ENCODE results near the gene OPN4.
"Not testable (repeated sequence)": the region's sequence is repeated elsewhere in the genome, so short reads cannot be mapped to it uniquely, and the experiment has no call there.

The OPN4 gene, protein sequence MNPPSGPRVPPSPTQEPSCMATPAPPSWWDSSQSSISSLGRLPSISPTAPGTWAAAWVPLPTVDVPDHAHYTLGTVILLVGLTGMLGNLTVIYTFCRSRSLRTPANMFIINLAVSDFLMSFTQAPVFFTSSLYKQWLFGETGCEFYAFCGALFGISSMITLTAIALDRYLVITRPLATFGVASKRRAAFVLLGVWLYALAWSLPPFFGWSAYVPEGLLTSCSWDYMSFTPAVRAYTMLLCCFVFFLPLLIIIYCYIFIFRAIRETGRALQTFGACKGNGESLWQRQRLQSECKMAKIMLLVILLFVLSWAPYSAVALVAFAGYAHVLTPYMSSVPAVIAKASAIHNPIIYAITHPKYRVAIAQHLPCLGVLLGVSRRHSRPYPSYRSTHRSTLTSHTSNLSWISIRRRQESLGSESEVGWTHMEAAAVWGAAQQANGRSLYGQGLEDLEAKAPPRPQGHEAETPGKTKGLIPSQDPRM

DNA sequence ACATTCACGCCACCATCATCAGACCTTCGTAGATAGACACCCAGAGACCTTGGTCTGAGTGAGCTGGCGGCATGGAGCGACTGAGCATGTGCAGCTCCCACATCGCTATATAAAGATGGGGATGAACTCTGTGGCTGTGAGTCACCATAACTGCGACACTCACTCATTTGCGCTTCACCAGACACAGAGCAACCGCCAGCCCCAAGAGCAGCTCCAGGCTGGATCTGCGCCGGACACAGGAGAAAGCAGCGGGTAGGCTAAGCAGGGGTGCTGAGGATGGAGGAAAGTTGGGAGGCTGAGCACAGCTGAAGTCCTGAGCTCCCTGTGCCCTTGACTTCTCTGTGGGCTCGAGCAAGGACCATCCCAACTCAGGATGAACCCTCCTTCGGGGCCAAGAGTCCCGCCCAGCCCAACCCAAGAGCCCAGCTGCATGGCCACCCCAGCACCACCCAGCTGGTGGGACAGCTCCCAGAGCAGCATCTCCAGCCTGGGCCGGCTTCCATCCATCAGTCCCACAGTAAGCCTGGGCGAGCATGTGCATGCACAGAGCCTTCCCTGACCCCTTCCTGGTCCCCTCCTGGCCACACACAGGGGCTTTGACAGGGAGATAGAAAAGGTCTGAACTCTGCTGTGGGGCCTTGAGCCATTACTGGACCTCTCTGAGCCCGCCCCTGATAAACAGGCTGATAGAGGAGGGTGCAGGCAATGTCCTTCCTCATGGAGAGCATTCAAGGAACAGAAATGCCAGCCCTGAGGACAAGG lies at the start of gene OPN4:
Gene OPN4 (plus strand): TSS at position 137 of the 762 bp plus-strand sequence. CDS start 237 bp downstream, at position 374.
- peak; percentile 89 for DNase-seq (ENCODE audit: low spot score)

DNA sequence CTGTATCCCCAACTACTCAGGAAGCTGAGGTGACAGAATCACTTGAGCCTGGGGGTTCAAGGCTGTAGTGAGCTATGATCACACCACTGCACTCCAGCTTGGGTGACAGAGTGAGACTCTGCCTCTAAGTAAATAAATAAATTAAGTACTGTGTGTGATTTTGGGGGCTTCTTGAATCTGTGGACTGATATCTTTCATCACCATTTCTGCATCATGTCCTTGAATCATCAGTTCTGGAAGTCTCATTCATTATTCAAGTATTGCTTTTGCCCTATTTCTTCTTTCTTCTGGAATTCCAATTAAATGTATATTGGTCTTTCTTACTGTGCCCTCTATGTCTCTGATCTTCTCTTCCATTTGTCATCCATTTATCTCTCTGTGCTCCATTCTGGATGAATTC lies 46.7 kb upstream of the OPN4 start:
- DNase-seq (ENCODE audit: low spot score) (no peak), FAIRE-seq (no peak)

More for the DNA sequence above, at the start of gene OPN4:
- FAIRE-seq: peak; percentile 90

DNA sequence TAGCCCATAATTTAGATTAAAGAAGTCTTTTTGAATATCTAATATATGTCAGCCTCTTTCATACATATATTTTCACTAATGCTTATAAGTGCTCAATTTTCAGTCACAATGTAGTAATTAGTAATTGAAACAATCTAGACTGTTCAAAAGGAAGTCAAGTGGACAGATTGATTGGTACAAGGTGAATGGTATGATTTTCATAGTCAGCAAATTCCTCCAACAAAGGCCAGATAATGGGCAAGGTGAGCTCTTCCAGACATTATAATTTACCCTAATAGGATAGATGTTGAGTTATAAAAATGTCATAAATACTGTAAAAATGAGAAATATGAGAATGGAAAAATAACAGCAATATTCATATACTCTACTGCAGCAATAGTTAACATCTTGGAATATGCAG lies 44.4 kb upstream of the OPN4 start:
- no peak for DNase-seq (ENCODE audit: low spot score)
- no peak for FAIRE-seq

DNA sequence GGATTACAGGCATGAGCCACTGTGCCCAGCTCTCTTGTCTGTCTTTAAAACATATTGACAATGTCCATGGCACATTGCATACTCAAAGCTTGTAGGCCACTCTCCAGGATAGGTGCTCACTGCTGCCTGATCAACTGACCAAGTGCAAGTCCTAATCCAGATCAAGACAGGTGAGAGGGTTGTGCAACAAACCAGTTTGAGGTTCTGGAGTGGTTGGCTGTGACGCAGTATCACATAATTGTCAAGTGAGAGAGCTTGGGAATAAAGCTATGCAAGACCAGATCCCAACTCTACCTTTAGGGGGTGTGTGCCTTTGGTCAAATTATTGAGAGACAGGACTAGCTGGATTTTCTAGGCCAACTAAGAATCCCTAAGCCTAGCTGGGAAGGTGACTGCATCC lies 43.0 kb upstream of the OPN4 start:
- FAIRE-seq: no peak
- no peak for DNase-seq (ENCODE audit: low spot score)

DNA sequence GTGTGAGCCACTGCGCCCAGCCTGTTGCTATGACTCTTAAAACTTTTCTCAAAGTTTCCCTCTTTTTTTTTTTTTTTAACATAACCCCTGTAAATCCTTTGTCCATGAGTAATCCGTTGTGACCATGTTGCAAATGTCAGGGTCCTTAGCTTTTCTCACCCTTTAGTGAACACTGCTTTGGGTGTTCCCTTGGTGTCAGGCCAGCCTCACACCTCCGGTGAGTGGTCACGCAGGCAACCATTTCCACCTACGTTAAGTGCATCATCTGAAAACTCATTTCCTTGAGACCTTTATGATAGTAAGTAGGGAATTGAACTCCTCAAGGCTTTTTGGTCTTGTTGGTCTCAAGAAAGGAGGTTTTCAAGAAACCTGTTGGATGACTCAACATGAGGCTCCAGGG lies 41.3 kb upstream of the OPN4 start:
- FAIRE-seq (no peak), DNase-seq (ENCODE audit: low spot score) (no peak)

DNA sequence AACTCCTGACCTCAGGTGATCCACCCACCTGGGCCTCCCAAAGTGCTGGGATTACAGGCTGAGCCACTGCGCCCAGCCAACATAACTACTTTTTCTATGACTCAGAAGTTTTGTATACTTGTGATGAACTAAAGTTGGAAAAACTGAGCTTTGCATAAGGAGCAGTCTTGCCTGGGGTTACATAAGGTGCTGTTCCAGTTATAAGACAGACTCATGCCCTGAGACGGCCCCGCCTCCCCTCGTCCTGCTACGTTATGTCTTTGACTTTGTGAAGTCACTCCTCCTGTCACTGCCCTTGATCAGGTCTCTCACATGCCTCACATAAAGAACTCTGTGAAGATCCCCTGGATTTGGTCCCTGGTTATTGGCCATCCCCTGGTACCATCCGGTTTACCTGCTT lies 40.4 kb upstream of the OPN4 start:
- FAIRE-seq (no peak), DNase-seq (ENCODE audit: low spot score) (no peak)

DNA sequence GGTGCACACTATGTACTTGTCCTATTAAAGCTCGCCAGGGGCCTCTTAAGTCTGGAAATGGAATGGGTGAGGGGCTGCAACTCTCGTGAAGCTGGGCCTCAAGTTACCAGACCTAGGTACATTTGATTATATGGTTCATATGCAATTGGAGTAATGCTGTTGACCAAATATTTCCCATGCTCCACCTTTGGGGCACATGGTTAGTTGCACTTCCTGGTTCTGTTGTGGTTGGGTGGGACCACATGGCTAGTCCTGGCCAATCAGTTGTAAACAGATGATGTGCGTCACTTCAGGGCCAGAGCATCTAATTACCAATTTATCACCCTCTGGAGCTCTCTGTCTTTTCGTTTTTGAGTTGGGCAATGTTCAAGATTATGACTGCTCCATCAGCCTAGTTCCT lies 39.5 kb upstream of the OPN4 start:
- no peak for FAIRE-seq
- no peak for DNase-seq (ENCODE audit: low spot score)

DNA sequence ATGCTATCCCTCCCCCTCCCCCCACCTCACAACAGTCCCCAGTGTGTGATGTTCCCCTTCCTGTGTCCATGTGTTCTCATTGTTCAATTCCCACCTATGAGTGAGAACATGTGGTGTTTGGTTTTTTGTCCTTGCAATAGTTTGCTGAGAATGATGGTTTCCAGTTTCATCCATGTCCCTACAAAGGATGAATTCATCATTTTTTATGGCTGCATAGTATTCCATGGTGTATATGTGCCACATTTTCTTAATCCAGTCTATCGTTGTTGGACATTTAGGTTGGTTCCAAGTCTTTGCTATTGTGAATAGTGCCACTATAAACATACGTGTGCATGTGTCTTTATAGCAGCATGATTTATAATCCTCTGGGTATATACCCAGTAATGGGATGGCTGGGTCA lies 37.1 kb upstream of the OPN4 start:
- not testable (repeated sequence) for DNase-seq (ENCODE audit: low spot score); FAIRE-seq

DNA sequence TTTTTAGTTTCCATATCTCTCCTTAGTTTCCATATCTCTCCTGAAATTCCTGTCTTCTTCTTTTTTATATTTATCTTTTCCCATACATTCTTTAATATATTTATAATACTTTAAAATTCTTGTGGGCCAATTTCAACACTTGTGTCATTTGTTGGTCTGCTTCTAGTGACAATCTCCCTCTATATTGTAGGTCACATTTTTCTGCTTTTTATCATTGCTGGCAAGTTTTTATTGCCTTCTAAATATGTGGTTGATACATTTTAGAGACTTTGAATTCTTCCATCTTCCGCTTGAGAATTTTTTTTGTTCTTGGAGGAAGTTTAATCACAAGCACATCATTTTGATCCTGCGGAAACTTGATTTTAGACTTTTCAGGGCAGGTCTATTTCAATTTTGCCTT lies 26.0 kb upstream of the OPN4 start:
- FAIRE-seq: no peak
- DNase-seq (ENCODE audit: low spot score): no peak

DNA sequence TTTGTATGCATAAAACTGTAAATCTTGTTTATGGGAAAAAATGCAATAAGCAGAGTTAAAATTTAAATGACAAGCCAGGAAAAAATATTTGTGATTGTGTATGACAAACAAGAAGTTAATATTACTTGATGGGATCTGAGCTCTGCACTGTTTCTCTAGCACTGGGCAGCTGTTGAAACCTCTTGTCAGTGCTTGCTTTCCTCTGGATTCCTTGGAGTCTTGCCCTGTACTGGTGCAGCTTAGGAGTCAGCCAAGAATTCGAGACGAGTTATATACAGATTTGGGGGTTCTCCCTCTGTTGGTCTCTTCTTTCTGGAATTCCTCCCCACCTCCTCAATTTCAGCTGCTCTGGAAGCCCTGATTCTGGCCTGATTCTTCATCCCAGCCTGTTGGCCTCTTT lies 24.3 kb upstream of the OPN4 start:
- DNase-seq (ENCODE audit: low spot score): no peak
- FAIRE-seq: no peak

DNA sequence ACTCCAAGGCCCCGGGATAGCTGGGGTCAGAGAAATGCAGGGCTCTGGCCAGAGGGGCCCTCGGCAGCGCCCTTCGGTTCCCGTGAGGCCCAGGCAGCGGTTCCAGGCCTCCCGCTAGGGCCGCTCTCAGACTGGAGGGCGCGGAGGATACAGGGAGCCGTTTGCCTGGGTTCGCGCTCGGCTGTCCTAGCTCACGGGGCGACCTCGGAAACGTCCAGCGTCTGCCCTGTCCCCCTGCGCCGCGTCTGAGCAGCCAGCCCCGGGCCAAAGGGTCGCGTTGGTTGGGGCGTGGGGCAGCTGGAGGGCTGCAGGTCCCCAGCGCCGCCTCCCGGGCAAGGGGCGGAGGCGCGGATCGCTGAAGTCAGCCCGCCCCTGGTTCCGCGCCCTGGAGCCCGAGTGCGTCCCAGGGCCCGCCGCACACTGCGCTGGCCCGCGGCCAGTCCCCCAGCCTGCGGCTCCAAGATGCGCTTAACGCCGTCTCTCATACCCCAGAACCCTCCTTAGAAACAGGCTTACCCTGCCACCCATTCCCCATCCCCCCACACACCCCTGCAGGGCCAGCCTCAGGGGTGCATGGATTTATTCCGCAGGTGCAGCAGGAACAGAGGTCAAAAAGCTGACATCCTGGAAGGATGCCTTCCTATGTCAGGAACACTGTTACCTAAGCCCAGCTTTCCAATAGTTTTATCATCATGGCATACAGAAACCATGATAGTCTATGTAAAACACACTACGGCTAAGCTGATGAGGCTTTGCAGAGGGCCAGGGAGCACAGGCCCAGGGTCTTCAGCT lies 22.1 kb upstream of the OPN4 start:
- DNase-seq (ENCODE audit: low spot score) (no peak), FAIRE-seq (no peak)

DNA sequence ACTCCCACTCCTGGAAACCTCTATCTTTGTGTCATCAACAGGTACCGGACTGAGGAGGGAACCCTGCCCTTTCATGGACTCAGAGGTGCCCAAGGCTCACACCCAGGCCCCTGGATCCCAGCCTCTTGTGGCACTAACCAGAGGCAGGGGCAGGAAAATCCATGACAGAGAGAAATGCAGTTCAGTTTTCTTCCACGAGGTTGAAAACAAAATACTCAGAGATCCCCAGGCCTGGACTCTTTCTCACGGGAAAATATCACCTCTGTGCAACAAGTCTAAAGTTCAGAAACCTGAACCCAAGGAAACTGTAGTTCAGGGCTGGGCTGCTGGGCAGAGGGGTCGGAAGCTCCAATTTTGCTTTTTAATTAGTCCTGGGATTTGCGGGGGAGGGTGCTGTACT lies 21.4 kb upstream of the OPN4 start:
- no peak for DNase-seq (ENCODE audit: low spot score)
- no peak for FAIRE-seq

DNA sequence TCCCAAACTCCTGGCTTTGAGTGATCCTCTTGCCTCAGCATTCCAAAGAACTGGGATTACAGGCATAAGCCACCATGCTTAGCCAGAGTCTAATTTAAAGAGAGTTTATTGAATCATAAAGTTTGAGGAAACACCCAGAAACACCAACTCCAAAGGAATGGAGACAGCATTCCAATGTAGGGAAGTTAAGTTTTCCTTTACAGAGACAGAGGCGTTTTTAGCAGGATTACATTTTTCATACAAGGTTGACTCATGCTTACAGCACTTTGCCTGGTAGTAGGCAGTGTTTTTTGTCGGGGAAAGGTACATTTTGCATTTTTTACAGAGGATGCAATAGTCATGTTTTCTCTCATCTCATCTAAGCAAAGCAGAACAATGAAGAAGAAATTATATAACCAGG lies 18.9 kb upstream of the OPN4 start:
- FAIRE-seq: no peak
- no peak for DNase-seq (ENCODE audit: low spot score)

DNA sequence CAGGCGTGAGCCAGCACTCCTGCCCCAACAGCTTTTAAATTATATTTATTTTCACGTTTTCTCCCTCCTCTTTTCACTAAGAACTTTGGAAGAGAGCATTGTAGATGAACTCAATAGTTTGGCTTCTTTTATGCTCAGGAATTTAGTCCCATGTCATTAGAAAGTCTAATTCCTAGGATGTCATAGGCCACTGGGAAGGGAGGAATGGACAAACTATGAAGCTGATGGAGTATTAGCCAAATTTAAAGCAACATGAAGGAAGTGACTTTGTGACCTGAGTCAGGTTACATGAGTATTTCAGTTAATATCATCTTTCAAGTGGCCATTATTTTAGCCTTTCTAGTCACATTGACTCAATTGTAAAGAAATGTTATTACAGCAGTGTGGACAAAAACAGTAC lies 18.0 kb upstream of the OPN4 start:
- DNase-seq (ENCODE audit: low spot score) (no peak), FAIRE-seq (no peak)

DNA sequence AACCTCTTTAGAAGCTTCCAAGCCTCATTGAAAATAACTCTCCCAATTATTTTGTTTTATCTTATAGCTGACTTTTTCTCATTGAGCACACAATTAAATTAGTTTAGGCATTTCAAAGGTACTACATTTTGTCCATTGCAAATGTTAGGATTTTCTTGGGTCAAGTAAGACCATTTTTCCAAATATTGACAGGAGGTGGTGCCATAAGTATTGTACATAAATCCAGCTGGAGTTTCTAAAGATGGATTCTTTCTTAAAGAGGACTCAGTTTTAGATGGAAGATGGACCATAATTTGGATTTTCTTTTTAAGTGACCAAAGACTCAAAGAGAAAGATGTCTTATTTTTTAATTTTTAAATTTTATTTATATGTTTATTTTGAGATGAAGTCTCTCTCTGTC lies 12.3 kb upstream of the OPN4 start:
- DNase-seq (ENCODE audit: low spot score) (no peak), FAIRE-seq (no peak)

DNA sequence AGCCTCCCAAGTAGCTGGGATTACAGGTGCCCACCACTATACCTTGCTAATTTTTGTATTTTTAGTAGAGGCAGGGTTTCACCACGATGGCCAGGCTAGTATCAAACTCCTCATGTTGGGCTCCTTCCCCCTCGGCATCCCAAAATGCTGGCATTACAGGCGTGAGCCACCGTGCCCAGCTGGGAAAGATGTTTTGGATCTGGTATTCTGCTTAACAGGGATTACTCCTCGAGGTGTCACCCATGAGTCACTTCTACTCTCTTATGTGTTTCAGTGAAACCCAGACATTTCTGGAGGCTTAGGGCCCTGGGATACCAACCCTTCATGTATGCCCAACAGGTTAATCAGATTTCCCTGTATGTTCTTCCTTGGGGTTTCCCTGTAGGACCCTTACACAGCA lies 11.8 kb upstream of the OPN4 start:
- no peak for DNase-seq (ENCODE audit: low spot score)
- FAIRE-seq: no peak

DNA sequence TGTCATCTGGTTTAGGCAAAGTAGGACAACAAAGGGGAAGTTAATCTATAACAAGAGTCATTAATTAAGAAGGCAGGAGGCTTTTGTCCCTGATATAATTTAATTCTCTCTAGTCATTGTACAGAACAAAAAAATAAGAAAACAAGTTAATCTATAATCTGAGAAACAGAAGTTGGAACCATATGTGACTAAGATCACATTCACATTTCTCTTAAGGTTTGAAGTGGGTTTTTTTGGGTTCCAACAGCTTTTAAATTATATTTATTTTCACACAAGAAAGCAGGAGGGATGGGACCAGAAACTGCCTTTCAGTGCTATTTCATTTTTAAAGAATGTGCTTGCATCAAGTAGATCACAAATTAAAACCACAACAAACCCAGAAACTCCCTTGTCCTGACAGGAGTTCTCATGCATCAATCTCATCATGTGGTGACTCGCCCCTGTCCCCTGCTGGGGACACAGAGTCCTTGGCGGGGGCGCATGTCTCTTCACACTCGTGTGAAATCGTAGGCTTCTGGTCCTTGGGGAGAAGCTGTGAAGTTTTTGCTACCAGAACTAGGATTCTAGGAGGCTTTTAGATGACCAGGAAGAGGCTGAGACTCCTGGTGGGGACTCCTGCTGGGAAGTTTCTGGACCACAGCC lies 10.1 kb upstream of the OPN4 start:
- no peak for DNase-seq (ENCODE audit: low spot score)
- no peak for FAIRE-seq

DNA sequence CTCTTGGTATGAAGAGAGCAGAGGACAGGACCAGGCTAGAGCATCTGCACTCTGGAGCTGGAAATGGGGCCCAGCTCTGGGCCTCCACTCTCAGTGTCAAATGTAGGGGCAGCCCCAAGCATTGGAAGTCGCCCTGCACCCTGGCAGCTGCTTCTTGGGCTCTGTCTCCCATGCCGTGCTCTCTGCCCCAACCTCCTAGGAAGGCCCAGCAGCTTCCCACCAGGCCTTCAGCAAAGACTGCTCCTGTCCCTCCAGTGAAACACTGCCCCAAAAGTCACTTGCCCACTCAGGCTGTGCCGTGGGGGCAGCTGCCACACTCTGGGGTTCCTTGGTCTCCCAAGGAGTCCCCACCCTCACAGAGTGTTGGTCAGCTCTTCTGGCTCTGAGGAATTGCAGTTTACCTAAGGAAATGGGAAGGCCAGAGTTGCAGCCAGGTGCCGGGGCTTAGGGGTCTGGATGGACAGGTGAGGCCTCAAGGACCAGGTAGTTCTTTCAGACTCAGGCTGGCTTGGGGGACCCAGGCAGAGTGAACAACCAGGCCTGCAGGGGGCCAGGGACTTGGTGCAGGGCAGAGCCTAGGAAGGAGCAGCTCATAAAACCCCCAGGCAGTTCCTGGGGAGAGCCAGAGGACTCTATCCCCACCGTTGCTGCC lies 9.4 kb upstream of the OPN4 start:
- DNase-seq (ENCODE audit: low spot score): no peak
- no peak for FAIRE-seq

DNA sequence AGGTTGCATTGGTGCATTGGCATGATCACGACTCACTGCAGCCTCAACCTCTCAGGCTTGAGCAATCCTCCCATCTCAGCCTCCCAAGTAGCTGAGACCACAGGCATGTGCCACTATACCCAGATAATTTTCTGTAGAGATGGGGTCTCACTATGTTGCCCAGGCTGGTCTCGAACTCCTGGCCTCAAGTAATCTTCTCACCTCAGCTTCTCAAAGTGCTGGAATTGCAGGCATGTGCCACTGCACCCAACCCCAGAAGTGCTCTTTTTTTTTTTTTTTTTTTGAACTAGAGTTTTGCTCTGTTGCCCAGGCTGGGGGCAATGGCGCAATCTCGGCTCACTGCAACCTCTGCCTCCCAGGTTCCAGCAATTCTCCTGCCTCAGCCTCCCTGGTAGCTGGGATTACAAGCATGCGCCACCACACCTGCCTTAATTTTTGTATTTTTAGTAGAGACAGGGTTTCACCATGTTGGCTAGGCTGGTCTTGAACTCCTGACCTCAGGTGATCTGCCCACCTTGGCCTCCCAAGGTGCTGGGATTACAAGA lies 8.7 kb upstream of the OPN4 start:
- not testable (repeated sequence) for DNase-seq (ENCODE audit: low spot score); FAIRE-seq

DNA sequence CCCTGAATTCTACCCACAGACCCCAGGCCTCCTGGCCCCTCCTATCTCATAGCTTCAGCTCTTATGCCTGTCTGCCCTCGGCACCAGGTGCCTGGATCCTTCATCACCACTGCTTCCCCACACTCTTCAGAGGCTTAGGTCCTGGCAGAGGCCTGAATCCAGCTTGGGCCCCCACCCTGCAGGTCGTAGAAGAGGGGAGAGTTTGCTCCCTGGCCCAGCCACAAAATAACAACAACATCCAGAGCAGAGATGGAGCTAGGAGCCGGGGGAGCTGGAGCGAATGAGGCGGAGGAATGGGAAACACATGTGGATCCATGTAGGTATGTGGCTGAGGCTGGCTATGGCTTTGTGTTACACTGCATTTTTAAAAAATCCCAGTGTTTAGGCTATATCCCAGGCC lies 7.8 kb upstream of the OPN4 start:
- no peak for DNase-seq (ENCODE audit: low spot score)
- no peak for FAIRE-seq

DNA sequence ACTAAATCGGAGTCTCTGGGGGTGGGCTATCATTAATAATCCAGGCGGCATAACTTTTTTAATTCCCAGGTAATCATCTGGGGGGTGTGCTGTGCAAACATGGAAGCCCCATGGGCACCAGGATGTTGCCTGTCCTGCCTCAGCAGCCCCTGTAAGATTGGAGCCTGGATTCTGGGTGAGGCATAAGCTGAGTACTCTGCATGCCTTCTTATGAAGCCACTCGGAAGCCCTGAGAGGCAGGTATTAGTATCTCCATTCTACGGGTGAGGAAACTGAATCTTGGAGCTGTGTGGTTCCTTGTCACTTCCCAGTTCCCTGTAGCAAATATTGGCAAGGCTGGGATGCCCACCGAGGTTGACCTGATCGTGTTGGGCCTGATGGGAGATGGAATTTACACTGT lies 7.4 kb upstream of the OPN4 start:
- DNase-seq (ENCODE audit: low spot score) (no peak), FAIRE-seq (no peak)
